Fibroblast of lung (primary cell): ENCODE measurements around the gene PCSK6. TPM values are rescaled to one million over a fixed set of nuclear protein-coding genes. Genes with fewer than 3 reads are reported as not detected.

Source experiments
- DNase-seq, 2 donors: peaks; one replicate each; pipeline versions ENCODE4 v3.0.0 to v3.0.0-alpha.2; 2010; ENCODE audit warnings: low read depth in 2 of 2
- H2AFZ ChIP-seq: 2 replicates; pipeline ENCODE4 v1.5.1; 2012; ENCODE audit warnings: low read length, control low read depth, inconsistent platforms
- H3K27ac ChIP-seq: 2 replicates; pipeline ENCODE4 v1.5.1; 2011; ENCODE audit warnings: low read length, control low read depth; ENCODE audit not compliant: insufficient read depth
- H3K27me3 ChIP-seq: 2 replicates; pipeline ENCODE4 v1.5.1; 2011; ENCODE audit warnings: mild to moderate bottlenecking, low read length; ENCODE audit not compliant: control insufficient read depth, insufficient read depth
- H3K36me3 ChIP-seq: 2 replicates; pipeline ENCODE4 v1.5.1; 2011; ENCODE audit warnings: low read length; ENCODE audit not compliant: control insufficient read depth, insufficient read depth
- H3K4me1 ChIP-seq: 2 replicates; pipeline ENCODE4 v1.5.1; 2011; ENCODE audit warnings: low read length; ENCODE audit not compliant: control insufficient read depth, insufficient read depth; ENCODE audit errors: extremely low read depth
- H3K4me2 ChIP-seq: 2 replicates; pipeline ENCODE4 v1.5.1; 2011; ENCODE audit warnings: low read length, control low read depth; ENCODE audit not compliant: insufficient read depth; ENCODE audit errors: extremely low read depth
- H3K4me3 ChIP-seq, 4 experiments: fragments of 200-600 bp in 1 of 4; sonication (generic) in 1 of 4; replicated peaks in 1 of 4; 2 replicates each; pipeline ENCODE4 v1.5.1; 2011 to 2016; ENCODE audit warnings: low read length in 4 of 4, low read depth in 3 of 4, mild to moderate bottlenecking in 3 of 4, control low read depth in 2 of 4, inconsistent platforms in 1 of 4, mixed read lengths in 1 of 4; ENCODE audit not compliant: insufficient read depth in 1 of 4; ENCODE audit errors: control extremely low read depth in 1 of 4
- H3K79me2 ChIP-seq: 2 replicates; pipeline ENCODE4 v1.5.1; 2012; ENCODE audit warnings: mild to moderate bottlenecking, low read length, inconsistent platforms; ENCODE audit not compliant: control insufficient read depth, insufficient read depth
- H3K9ac ChIP-seq: 2 replicates; pipeline ENCODE4 v1.5.1; 2011; ENCODE audit warnings: mild to moderate bottlenecking, low read length, control low read depth; ENCODE audit not compliant: insufficient read depth
- H3K9me3 ChIP-seq: 2 replicates; pipeline ENCODE4 v1.5.1; 2012; ENCODE audit warnings: low read depth, low read length; ENCODE audit not compliant: control insufficient read depth, insufficient read depth
- H4K20me1 ChIP-seq: 2 replicates; pipeline ENCODE4 v1.5.1; 2011; ENCODE audit warnings: low read length; ENCODE audit not compliant: control insufficient read depth, insufficient read depth; ENCODE audit errors: extremely low read depth
- CTCF ChIP-seq, 2 donors: IDR thresholded peaks in 1 of 2; conservative IDR thresholded peaks in 1 of 2; 1 replicate in 1 of 2; 2 replicates in 1 of 2; pipeline ENCODE4 v1.5.1; 2011 to 2012; ENCODE audit warnings: low read length in 2 of 2, control low read depth in 1 of 2, inconsistent platforms in 1 of 2, low read depth in 1 of 2, mild to moderate bottlenecking in 1 of 2
- EZH2 ChIP-seq: IDR thresholded peaks from 2 replicates; pipeline ENCODE4 v1.5.1; 2012; ENCODE audit warnings: low read length, control low read depth, mild to moderate bottlenecking; ENCODE audit errors: missing control alignments
- polyA plus RNA-seq, 2 donors: library from polyadenylated mRNA; depleted of rRNA in 1 of 2; stranded (reverse) in 1 of 2; unstranded in 1 of 2; fragments of >200 nt; gene quantifications; 2 replicates each; pipeline ENCODE4 v1.2.1, GENCODE V29; 2011 to 2012; ENCODE audit warnings: missing spikeins in 1 of 2
- total RNA-seq: library from RNA; depleted of rRNA; stranded (reverse); fragments of >200 nt; gene quantifications from 2 replicates; pipeline ENCODE4 v1.2.1, GENCODE V29; 2014

PCSK6 gene
- total and polyA plus RNA-seq, 2 donors (not counting 1 experiment from before 2014, with no cell fraction given): 0.02 to 0.83 TPM

GRCh38 chr15:101447168-101447533, 42.4 kb downstream of the PCSK6 start:
- no peak overlapping the region for H3K9ac ChIP-seq
- no peaks in the 10 kb centered on the region for H3K79me2 ChIP-seq
- TF ChIP-seq EZH2 (no peak), CTCF (conservative IDR thresholded peaks at IDR 0.05 in 1 of 2, IDR thresholded peaks at IDR 0.05 in 1 of 2; ENCODE audit: low read depth in 1 of 2, low read length in 2 of 2) (no peak)
- peaks cover 2% of the 10 kb centered on the region for H3K4me1 ChIP-seq
- no peak for DNase-seq
- H3K4me2 ChIP-seq: no peak overlapping the region
- H3K4me3 ChIP-seq: no peak overlapping the region
- H4K20me1 ChIP-seq: no peaks in the 10 kb centered on the region
- H3K9me3 ChIP-seq: no peaks in the 10 kb centered on the region
- no peak overlapping the region for H2AFZ ChIP-seq
- no peaks in the 10 kb centered on the region for H3K27me3 ChIP-seq
- no peak overlapping the region for H3K27ac ChIP-seq
- no peaks in the 10 kb centered on the region for H3K36me3 ChIP-seq

GRCh38 chr15:101446518-101447167, 42.9 kb downstream of the PCSK6 start:
- H3K4me2 ChIP-seq: no peak overlapping the region
- H3K27me3 ChIP-seq: no peaks in the 10 kb centered on the region
- no peaks in the 10 kb centered on the region for H3K79me2 ChIP-seq

More at GRCh38 chr15:101446518-101447167, 42.9 kb downstream of the PCSK6 start:
- Histone ChIP-seq H3K9me3 (no peaks in the 10 kb centered on the region), H3K4me1 (peaks cover 2% of the 10 kb centered on the region), H3K4me3 (no peak overlapping the region), H4K20me1 (no peaks in the 10 kb centered on the region), H3K9ac (no peak overlapping the region), H3K27ac (no peak overlapping the region), H3K36me3 (no peaks in the 10 kb centered on the region), H2AFZ (no peak overlapping the region)
- TF ChIP-seq EZH2 (no peak), CTCF (conservative IDR thresholded peaks at IDR 0.05 in 1 of 2, IDR thresholded peaks at IDR 0.05 in 1 of 2; ENCODE audit: low read depth in 1 of 2, low read length in 2 of 2) (no peak)
- no peak for DNase-seq
